ENCODE results near the gene HES6.

GRCh38 chr2:238228700-238229099, 11.1 kb downstream of the HES6 start:
- TF ChIP-seq, protein P1, sequence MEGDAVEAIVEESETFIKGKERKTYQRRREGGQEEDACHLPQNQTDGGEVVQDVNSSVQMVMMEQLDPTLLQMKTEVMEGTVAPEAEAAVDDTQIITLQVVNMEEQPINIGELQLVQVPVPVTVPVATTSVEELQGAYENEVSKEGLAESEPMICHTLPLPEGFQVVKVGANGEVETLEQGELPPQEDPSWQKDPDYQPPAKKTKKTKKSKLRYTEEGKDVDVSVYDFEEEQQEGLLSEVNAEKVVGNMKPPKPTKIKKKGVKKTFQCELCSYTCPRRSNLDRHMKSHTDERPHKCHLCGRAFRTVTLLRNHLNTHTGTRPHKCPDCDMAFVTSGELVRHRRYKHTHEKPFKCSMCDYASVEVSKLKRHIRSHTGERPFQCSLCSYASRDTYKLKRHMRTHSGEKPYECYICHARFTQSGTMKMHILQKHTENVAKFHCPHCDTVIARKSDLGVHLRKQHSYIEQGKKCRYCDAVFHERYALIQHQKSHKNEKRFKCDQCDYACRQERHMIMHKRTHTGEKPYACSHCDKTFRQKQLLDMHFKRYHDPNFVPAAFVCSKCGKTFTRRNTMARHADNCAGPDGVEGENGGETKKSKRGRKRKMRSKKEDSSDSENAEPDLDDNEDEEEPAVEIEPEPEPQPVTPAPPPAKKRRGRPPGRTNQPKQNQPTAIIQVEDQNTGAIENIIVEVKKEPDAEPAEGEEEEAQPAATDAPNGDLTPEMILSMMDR (IDR thresholded peaks at IDR 0.05; ENCODE audit: insufficient read depth, low read length, poor library complexity, severe bottlenecking): no peak
- TF ChIP-seq EZH2phosphoT487 (conservative IDR thresholded peaks at IDR 0.05; ENCODE audit: low read length): no peak
